DND-41 (cell line): Measurements from ENCODE around the gene MSL1.

Experiments
- ATAC-seq: fragments of 200-7000 bp; cut with Tn5 transposase; 3 replicates; pipeline ENCODE4 v1.9.1; 2021; ENCODE audit warnings: low read depth; ENCODE audit not compliant: insufficient read depth
- DNase-seq: peaks from one replicate; pipeline ENCODE4 v3.0.0-alpha.2; 2020
- H2AFZ ChIP-seq: 2 replicates; pipeline ENCODE4 v1.6.0; 2012; ENCODE audit warnings: low read depth, low read length
- H3K27ac ChIP-seq: 2 replicates; pipeline ENCODE4 v1.5.1; 2012; ENCODE audit warnings: low read length, inconsistent platforms
- H3K27me3 ChIP-seq: fragments of 200-600 bp; sonication (generic); 2 replicates; pipeline ENCODE4 v1.6.0; 2012; ENCODE audit warnings: low read length, mild to moderate bottlenecking, inconsistent platforms; ENCODE audit not compliant: insufficient read depth, poor library complexity
- H3K36me3 ChIP-seq: 2 replicates; pipeline ENCODE4 v1.5.1; 2012; ENCODE audit warnings: low read length, inconsistent platforms; ENCODE audit not compliant: insufficient read depth
- H3K4me1 ChIP-seq: 2 replicates; pipeline ENCODE4 v1.5.1; 2012; ENCODE audit warnings: mild to moderate bottlenecking, low read length; ENCODE audit not compliant: insufficient read depth
- H3K4me2 ChIP-seq: 2 replicates; pipeline ENCODE4 v1.6.0; 2012; ENCODE audit warnings: mild to moderate bottlenecking, moderate library complexity, low read length, inconsistent platforms; ENCODE audit not compliant: insufficient read depth
- H3K4me3 ChIP-seq, 2 experiments: fragments of 200-600 bp in 1 of 2; shearing (Covaris generic) in 1 of 2; 2 replicates each; pipeline ENCODE4 v1.5.1; 2012 to 2016; ENCODE audit warnings: inconsistent platforms in 2 of 2, low read length in 2 of 2, mild to moderate bottlenecking in 2 of 2, low read depth in 1 of 2, moderate library complexity in 1 of 2
- H3K79me2 ChIP-seq: 2 replicates; pipeline ENCODE4 v1.6.0; 2012; ENCODE audit warnings: low read length, inconsistent platforms; ENCODE audit not compliant: insufficient read depth
- H3K9ac ChIP-seq: 2 replicates; pipeline ENCODE4 v1.6.0; 2012; ENCODE audit warnings: low read depth, mild to moderate bottlenecking, inconsistent platforms, low read length, moderate library complexity
- H3K9me3 ChIP-seq: 2 replicates; pipeline ENCODE4 v1.5.1; 2012; ENCODE audit warnings: low read length, moderate library complexity, mild to moderate bottlenecking, inconsistent platforms; ENCODE audit not compliant: insufficient read depth, severe bottlenecking
- H4K20me1 ChIP-seq: 2 replicates; pipeline ENCODE4 v1.6.0; 2012; ENCODE audit warnings: low read length; ENCODE audit not compliant: insufficient read depth
- CTCF ChIP-seq: IDR thresholded peaks from 2 replicates; pipeline ENCODE4 v1.5.1; 2012; ENCODE audit warnings: borderline replicate concordance, low read length, moderate library complexity, mild to moderate bottlenecking; ENCODE audit not compliant: poor library complexity, severe bottlenecking; ENCODE audit errors: extremely low read depth
- EZH2 ChIP-seq: IDR thresholded peaks from 3 replicates; pipeline ENCODE4 v1.6.1; 2012; ENCODE audit warnings: borderline replicate concordance, low read depth, mild to moderate bottlenecking, moderate library complexity, low read length, inconsistent platforms; ENCODE audit not compliant: severe bottlenecking

Gene MSL1

GRCh38 chr17:40121181-40122135, at the start of gene MSL1:
TSS of gene MSL1 (plus strand) at chr17:40121971. CDS start at chr17:40122613, 642 bp downstream.
- H4K20me1 ChIP-seq = peaks cover 31% of the 10 kb centered on the region
- DNase-seq = peak; percentile 88
- H2AFZ ChIP-seq = peak within 1 kb of the TSS; percentile 65

GRCh38 chr17:40072040-40072734, 49.6 kb upstream of the MSL1 start:
- Histone ChIP-seq H3K4me3 (no peak overlapping the region), H3K4me1 (peaks cover 35% of the 10 kb centered on the region)

More at GRCh38 chr17:40121181-40122135, at the start of gene MSL1:
- Histone ChIP-seq H3K9ac (peak within 1 kb of the TSS; percentile 87), H3K9me3 (no peaks in the 10 kb centered on the region), H3K4me1 (peaks cover 42% of the 10 kb centered on the region), H3K27ac (peak within 1 kb of the TSS; percentile 83), H3K79me2 (peaks cover 58% of the 10 kb centered on the region), H3K27me3 (no peaks in the 10 kb centered on the region), H3K4me2 (peak within 1 kb of the TSS; percentile 94), H3K4me3 (peak within 1 kb of the TSS; percentile 74 to 79), H3K36me3 (peaks cover 25% of the 10 kb centered on the region)
- ATAC-seq = peak; percentile 63
- TF ChIP-seq CTCF = no peak
- TF ChIP-seq EZH2 = no peak

GRCh38 chr17:40072735-40073346, 48.9 kb upstream of the MSL1 start:
- DNase-seq (no peak), ATAC-seq (no peak)
- Histone ChIP-seq H3K79me2 (peaks cover 29% of the 10 kb centered on the region), H3K27ac (no peak overlapping the region), H2AFZ (no peak overlapping the region), H3K4me2 (no peak overlapping the region), H3K36me3 (peaks cover 33% of the 10 kb centered on the region), H3K27me3 (no peaks in the 10 kb centered on the region), H3K4me3 (no peak overlapping the region), H4K20me1 (peaks cover 25% of the 10 kb centered on the region), H3K9me3 (no peaks in the 10 kb centered on the region), H3K4me1 (peaks cover 29% of the 10 kb centered on the region), H3K9ac (no peak overlapping the region)
- TF ChIP-seq EZH2 (no peak), CTCF (no peak)

More at GRCh38 chr17:40072040-40072734, 49.6 kb upstream of the MSL1 start:
- peaks cover 33% of the 10 kb centered on the region for H3K79me2 ChIP-seq
- DNase-seq = no peak
- no peak overlapping the region for H3K4me2 ChIP-seq
- no peaks in the 10 kb centered on the region for H3K27me3 ChIP-seq
- no peak overlapping the region for H2AFZ ChIP-seq
- no peak for TF ChIP-seq CTCF
- TF ChIP-seq EZH2 = no peak
- no peak overlapping the region for H3K9ac ChIP-seq
- peaks cover 27% of the 10 kb centered on the region for H3K36me3 ChIP-seq
- H4K20me1 ChIP-seq = peaks cover 25% of the 10 kb centered on the region
- no peaks in the 10 kb centered on the region for H3K9me3 ChIP-seq
- no peak overlapping the region for H3K27ac ChIP-seq
- ATAC-seq = no peak
